ENCODE results near the gene IGLL5. TPM values are rescaled to one million over a fixed set of nuclear protein-coding genes. Genes with fewer than 3 reads are reported as not detected.

The IGLL5 gene
- total RNA-seq, 1 donor from 2014 or later = not detected

- H3K4me3 Mint-ChIP-seq (ENCODE audit: low read depth) = no peak overlapping the region
Observed at GRCh38 chr22:22863001-22863400, 24.6 kb upstream of the IGLL5 start.

GRCh38 chr22:22865311-22866072 is 22.1 kb upstream of the IGLL5 start:
- Mint-ChIP-seq H3K27ac (no peak overlapping the region), H3K9me3 (ENCODE audit: low read depth) (no peaks in the 10 kb centered on the region), H3K27me3 (peaks cover 54% of the 10 kb centered on the region), H3K4me1 (ENCODE audit: low read depth) (no peaks in the 10 kb centered on the region), H3K36me3 (ENCODE audit: insufficient read depth) (no peaks in the 10 kb centered on the region), H3K4me3 (ENCODE audit: low read depth) (no peak overlapping the region)
- DNase-seq (ENCODE audit: low spot score, unreplicated experiment) = no peak
- no peak for TF ChIP-seq CTCF (IDR thresholded peaks at IDR 0.05; ENCODE audit: unreplicated experiment)

More at GRCh38 chr22:22863001-22863400, 24.6 kb upstream of the IGLL5 start:
- no peak overlapping the region for H3K27ac Mint-ChIP-seq
- peaks cover 64% of the 10 kb centered on the region for H3K27me3 Mint-ChIP-seq
- DNase-seq (ENCODE audit: low spot score, unreplicated experiment) = no peak
- no peaks in the 10 kb centered on the region for H3K9me3 Mint-ChIP-seq (ENCODE audit: low read depth)
- no peaks in the 10 kb centered on the region for H3K4me1 Mint-ChIP-seq (ENCODE audit: low read depth)
- no peaks in the 10 kb centered on the region for H3K36me3 Mint-ChIP-seq (ENCODE audit: insufficient read depth)
- TF ChIP-seq CTCF (IDR thresholded peaks at IDR 0.05; ENCODE audit: unreplicated experiment) = no peak

GRCh38 chr22:22866381-22867111 is 21.1 kb upstream of the IGLL5 start:
- no peak for TF ChIP-seq CTCF (IDR thresholded peaks at IDR 0.05; ENCODE audit: unreplicated experiment)
- Mint-ChIP-seq H3K36me3 (ENCODE audit: insufficient read depth) (no peaks in the 10 kb centered on the region), H3K27ac (no peak overlapping the region), H3K27me3 (peaks cover 52% of the 10 kb centered on the region), H3K4me3 (ENCODE audit: low read depth) (no peak overlapping the region), H3K9me3 (ENCODE audit: low read depth) (no peaks in the 10 kb centered on the region), H3K4me1 (ENCODE audit: low read depth) (no peaks in the 10 kb centered on the region)
- no peak for DNase-seq (ENCODE audit: low spot score, unreplicated experiment)

GRCh38 chr22:22867996-22868715 is 19.5 kb upstream of the IGLL5 start:
- Mint-ChIP-seq H3K27ac (no peak overlapping the region), H3K4me3 (ENCODE audit: low read depth) (no peak overlapping the region)

More at GRCh38 chr22:22867996-22868715, 19.5 kb upstream of the IGLL5 start:
- no peak for DNase-seq (ENCODE audit: low spot score, unreplicated experiment)
- Mint-ChIP-seq H3K9me3 (ENCODE audit: low read depth) (no peaks in the 10 kb centered on the region), H3K36me3 (ENCODE audit: insufficient read depth) (no peaks in the 10 kb centered on the region), H3K4me1 (ENCODE audit: low read depth) (no peaks in the 10 kb centered on the region), H3K27me3 (peaks cover 53% of the 10 kb centered on the region)
- TF ChIP-seq CTCF (IDR thresholded peaks at IDR 0.05; ENCODE audit: unreplicated experiment) = no peak

Data from progenitor cell of endocrine pancreas (in vitro differentiated cells).